Endodermal cell (in vitro differentiated cells): ENCODE results near the gene CASP14. TPM values are rescaled to one million over a fixed set of nuclear protein-coding genes. Genes with fewer than 3 reads are reported as not detected.

Source experiments
- DNase-seq: peaks from one replicate; pipeline ENCODE4 v3.0.0-alpha.2; 2017
- H3K27ac ChIP-seq: 2 replicates; pipeline ENCODE4 v1.5.1; 2013; ENCODE audit warnings: mild to moderate bottlenecking, low read depth, low read length, moderate library complexity
- H3K27me3 ChIP-seq: 2 replicates; pipeline ENCODE4 v1.6.1; 2013; ENCODE audit warnings: mild to moderate bottlenecking, low read length, moderate library complexity; ENCODE audit not compliant: insufficient read depth, control insufficient read depth, poor library complexity, severe bottlenecking
- H3K36me3 ChIP-seq: 2 replicates; pipeline ENCODE4 v1.7.0; 2013; ENCODE audit warnings: mild to moderate bottlenecking, low read length, moderate library complexity; ENCODE audit not compliant: control insufficient read depth, insufficient read depth
- H3K4me1 ChIP-seq: one replicate; pipeline ENCODE4 v1.7.0; 2013; ENCODE audit warnings: low read length; ENCODE audit not compliant: control insufficient read depth, insufficient read depth
- H3K4me3 ChIP-seq: 2 replicates; pipeline ENCODE4 v1.5.1; 2013; ENCODE audit warnings: mild to moderate bottlenecking, low read length, moderate library complexity
- H3K9ac ChIP-seq: 2 replicates; pipeline ENCODE4 v1.6.1; 2013; ENCODE audit warnings: mild to moderate bottlenecking, low read length, moderate library complexity; ENCODE audit not compliant: poor library complexity, severe bottlenecking; ENCODE audit errors: extremely low read depth
- H3K9me3 ChIP-seq: 2 replicates; pipeline ENCODE4 v1.6.1; 2013; ENCODE audit warnings: mild to moderate bottlenecking, low read length, moderate library complexity; ENCODE audit not compliant: control insufficient read depth
- H3K27ac Mint-ChIP-seq: 2 replicates; pipeline ENCODE4 v1.8.0; 2020; ENCODE audit warnings: mixed read lengths
- H3K27me3 Mint-ChIP-seq: 2 replicates; pipeline ENCODE4 v1.8.0; 2021; ENCODE audit warnings: mild to moderate bottlenecking, mixed read lengths; ENCODE audit not compliant: insufficient read depth
- H3K36me3 Mint-ChIP-seq: 2 replicates; pipeline ENCODE4 v1.8.0; 2020; ENCODE audit warnings: low read depth, mixed read lengths
- H3K4me1 Mint-ChIP-seq: 2 replicates; pipeline ENCODE4 v1.8.0; 2020; ENCODE audit warnings: mixed read lengths
- H3K4me3 Mint-ChIP-seq: 2 replicates; pipeline ENCODE4 v1.8.0; 2020; ENCODE audit warnings: mild to moderate bottlenecking, moderate library complexity, mixed read lengths
- H3K9me3 Mint-ChIP-seq: 2 replicates; pipeline ENCODE4 v1.8.0; 2020; ENCODE audit warnings: mild to moderate bottlenecking, mixed read lengths
- CTCF ChIP-seq: fragments of 200-600 bp; sonication (generic); conservative IDR thresholded peaks from 2 replicates; pipeline ENCODE4 v1.5.0; 2021; ENCODE audit warnings: antibody characterized with exemption, mild to moderate bottlenecking
- WGBS, 2 experiments: methylation state at CpG; one replicate each; pipeline versions ENCODE4 v1.1.5 to v1.1.7; 2013; ENCODE audit warnings: missing lambda C conversion rate in 2 of 2, mixed read lengths in 1 of 2; ENCODE audit not compliant: insufficient coverage in 1 of 2, insufficient read length in 1 of 2; 5-methylcytosine and 5-hydroxymethylcytosine counted together
- long read RNA-seq, 4 experiments: library from polyadenylated mRNA in 2 of 4; library from RNA in 1 of 4; library from capped mRNA in 1 of 4; stranded (forward) in 3 of 4; unstranded in 1 of 4; transcript quantifications; one replicate each; pipeline ENCODE4 v2.0.0, GENCODE V29; 2020 to 2021; ENCODE audit warnings: inconsistent platforms in 1 of 4
- polyA plus RNA-seq, 2 experiments: library from polyadenylated mRNA; stranded (reverse); fragments of 50-300 nt; gene quantifications; one replicate each; pipeline ENCODE4 v1.2.3, GENCODE V29; 2013
- total RNA-seq, 2 donors: library from RNA; stranded (reverse); fragmentation: NEBNext Ultra II Directional in 1 of 2; extraction: Animal tissue kit (Norgen Biotek cat#: 25700) in 1 of 2; gene quantifications; 2 replicates in 1 of 2; 3 replicates in 1 of 2; pipeline ENCODE4 v1.2.1, GENCODE V29; 2021

CASP14 gene
- not detected for total RNA-seq
- polyA plus RNA-seq (2013, experiment 1 of 2) = not detected
- polyA plus RNA-seq (2013, experiment 2 of 2) = not detected
- long read RNA-seq, experiment 1 = 0 reads
- long read RNA-seq, experiment 2 = 0 reads
- long read RNA-seq, experiment 3 = 0 reads
- long read RNA-seq, experiment 4 = 0 reads

- Mint-ChIP-seq H3K4me1 (no peaks in the 10 kb centered on the region), H3K36me3 (peaks cover 2% of the 10 kb centered on the region), H3K27ac (no peak within 1 kb of the TSS), H3K27me3 (no peaks in the 10 kb centered on the region), H3K9me3 (peaks cover 89% of the 10 kb centered on the region), H3K4me3 (no peak within 1 kb of the TSS)
- Histone ChIP-seq H3K27me3 (no peaks in the 10 kb centered on the region), H3K36me3 (no peaks in the 10 kb centered on the region), H3K4me3 (no peak within 1 kb of the TSS), H3K9ac (no peak within 1 kb of the TSS), H3K9me3 (peaks cover 52% of the 10 kb centered on the region), H3K27ac (no peak within 1 kb of the TSS), H3K4me1 (no peaks in the 10 kb centered on the region)
- TF ChIP-seq CTCF = no peak
- DNase-seq = no peak
- 84 to 92% methylated on average over 8 to 11 of the region's 11 CpGs for WGBS, 2 experiments
Observed at GRCh38 chr19:15048885-15049541, at the start of gene CASP14. TSS of gene CASP14 (plus strand) at chr19:15049480. CDS start at chr19:15052252, 2,772 bp downstream.

- Mint-ChIP-seq H3K4me3 (no peak overlapping the region), H3K36me3 (no peaks in the 10 kb centered on the region), H3K27ac (no peak overlapping the region), H3K9me3 (peaks cover 61% of the 10 kb centered on the region), H3K27me3 (peaks cover 40% of the 10 kb centered on the region), H3K4me1 (no peaks in the 10 kb centered on the region)
- Histone ChIP-seq H3K9me3 (peaks cover 44% of the 10 kb centered on the region), H3K4me1 (no peaks in the 10 kb centered on the region), H3K27me3 (no peaks in the 10 kb centered on the region), H3K36me3 (no peaks in the 10 kb centered on the region), H3K27ac (no peak overlapping the region), H3K4me3 (no peak overlapping the region), H3K9ac (no peak overlapping the region)
- no peak for TF ChIP-seq CTCF
- DNase-seq = no peak
Observed at GRCh38 chr19:15008308-15008707, 41.0 kb upstream of the CASP14 start.

GRCh38 chr19:15010501-15011300, 38.6 kb upstream of the CASP14 start:
- Histone ChIP-seq H3K27me3 (no peaks in the 10 kb centered on the region), H3K36me3 (no peaks in the 10 kb centered on the region), H3K4me1 (no peaks in the 10 kb centered on the region), H3K4me3 (no peak overlapping the region), H3K27ac (no peak overlapping the region), H3K9ac (no peak overlapping the region), H3K9me3 (peaks cover 37% of the 10 kb centered on the region)
- 62 to 84% methylated on average over 60 to 73 of the region's 73 CpGs for WGBS, 2 experiments
- Mint-ChIP-seq H3K27ac (no peak overlapping the region), H3K9me3 (peaks cover 61% of the 10 kb centered on the region), H3K4me1 (no peaks in the 10 kb centered on the region), H3K27me3 (peaks cover 48% of the 10 kb centered on the region), H3K36me3 (no peaks in the 10 kb centered on the region), H3K4me3 (no peak overlapping the region)
- no peak for TF ChIP-seq CTCF
- peak; percentile 83 for DNase-seq
